Activated T-helper 1 cell treated with Interleukin-2 at 50 U/mL for 16 hours (primary cell): ENCODE measurements around the gene RRBP1.

ENCODE experiments used
- DNase-seq: peaks from one replicate; pipeline ENCODE4 v3.0.0-alpha.2; 2020; ENCODE audit warnings: low read depth

The RRBP1 gene

DNA sequence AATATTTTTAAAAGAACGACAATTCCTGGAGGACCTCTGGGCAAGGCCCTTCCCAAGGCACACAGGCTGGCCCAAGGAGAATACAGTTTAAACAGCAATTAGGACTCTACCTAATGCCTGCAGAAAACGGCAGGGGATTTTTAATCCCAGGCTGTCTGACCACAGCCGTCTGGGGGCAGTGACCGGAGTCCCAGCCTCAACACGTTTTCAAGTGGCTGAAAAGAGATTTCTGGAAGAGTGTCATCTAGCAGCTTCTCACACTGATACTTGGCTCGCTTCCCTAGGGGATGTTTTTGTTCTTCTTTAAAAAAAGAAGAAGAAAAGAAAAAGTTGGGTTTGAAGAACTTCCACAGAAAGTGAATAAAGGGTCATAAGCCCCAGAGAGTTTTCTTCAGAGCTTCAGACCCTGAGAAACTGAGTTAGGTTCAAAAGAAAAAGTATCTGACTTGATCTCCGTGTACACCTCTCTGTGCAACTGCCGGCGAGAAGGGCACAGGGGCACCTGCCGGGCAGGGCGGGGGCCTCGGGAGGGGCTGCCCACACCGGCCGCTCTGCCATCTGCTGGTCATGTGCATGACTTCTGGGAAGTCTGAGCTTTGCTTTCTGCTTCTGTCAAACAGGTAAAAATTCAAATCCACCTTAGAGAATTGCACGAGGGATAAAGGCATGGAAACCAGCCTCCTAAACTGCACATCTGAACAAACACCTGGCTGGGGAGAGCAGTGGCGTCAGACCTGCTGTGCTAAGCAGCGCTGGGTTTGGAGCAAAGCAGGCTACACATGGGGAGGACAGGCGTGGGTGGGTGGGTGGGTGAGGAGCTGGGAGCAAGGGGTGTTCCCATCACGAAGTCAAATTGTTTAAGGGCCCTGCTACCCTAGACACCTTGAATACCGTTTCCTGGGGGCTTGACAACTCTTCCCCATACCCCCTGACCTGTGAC, 33.0 kb downstream of the RRBP1 start:
- DNase-seq: no peak

DNA sequence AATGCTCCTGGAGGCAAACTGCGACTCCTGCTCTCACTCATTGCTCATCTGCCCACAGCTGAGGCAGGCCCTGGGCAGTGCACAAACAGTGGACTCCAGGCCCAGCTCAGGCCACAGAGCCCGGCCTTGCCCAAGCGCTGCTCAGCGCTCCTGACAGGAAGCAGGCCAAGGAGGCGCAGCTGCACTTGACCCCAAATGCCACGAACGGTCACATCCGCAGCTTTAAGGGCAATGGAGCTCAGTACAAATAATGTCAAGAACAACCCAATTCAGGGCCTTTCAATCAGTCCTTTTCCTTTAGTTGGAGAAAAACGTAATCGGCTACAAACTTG, 33.8 kb downstream of the RRBP1 start:
- no peak for DNase-seq

- DNase-seq: no peak
Measured at GRCh38 chr20:17647391-17648314, 34.4 kb downstream of the RRBP1 start.

DNA sequence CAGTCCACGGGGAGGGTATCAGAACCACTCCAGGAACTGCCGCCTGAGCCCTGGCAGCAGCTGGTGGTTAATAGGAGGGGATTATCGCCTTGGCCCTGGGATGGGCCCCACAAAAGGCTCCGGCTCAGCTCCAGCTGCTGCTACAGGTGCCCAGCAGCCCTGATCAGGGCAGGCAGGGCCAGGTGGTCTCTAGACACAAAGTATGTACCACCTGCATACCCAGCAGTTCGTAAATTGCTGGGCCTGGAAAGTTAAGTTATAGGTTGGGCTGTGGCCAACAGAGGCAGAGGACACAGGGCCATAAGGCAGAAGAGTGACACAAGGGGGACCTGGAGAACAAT, 35.1 kb downstream of the RRBP1 start:
- DNase-seq: no peak

DNA sequence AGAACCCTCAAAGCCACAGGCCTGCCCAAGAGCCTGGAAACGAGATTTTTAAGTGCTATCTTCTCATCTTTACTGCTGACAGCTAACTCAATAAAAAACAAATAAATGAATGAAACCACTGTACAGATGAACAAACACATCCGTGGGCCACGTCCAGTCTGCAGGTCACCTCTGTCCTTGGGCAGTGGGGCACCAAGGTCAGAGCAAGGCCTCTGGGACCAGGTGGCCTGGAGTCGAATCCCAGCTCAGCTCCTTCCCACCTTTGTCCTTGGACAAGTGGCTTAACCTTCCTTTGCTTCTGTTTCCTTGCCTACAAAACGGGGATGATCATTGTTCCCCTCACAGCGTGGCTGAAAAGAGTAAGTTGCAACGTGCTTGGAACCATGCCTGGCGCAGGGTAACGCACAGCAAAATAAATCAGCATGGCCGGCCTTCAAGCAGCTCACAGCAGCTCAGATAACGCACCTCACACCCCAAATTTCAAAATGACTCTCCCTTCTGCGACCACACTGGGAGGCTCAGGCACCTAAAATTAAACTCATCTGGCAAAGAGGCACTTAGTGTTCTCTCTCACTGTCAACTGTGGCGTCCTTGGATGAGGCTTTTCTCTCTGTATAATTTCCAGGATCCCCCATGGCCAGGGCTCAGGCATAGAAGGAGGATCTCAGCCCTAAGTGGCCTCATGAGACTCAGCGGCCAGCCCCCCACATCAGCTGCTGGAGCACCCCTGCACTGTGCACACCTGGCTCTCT, 35.7 kb downstream of the RRBP1 start:
- DNase-seq: no peak

GRCh38 chr20:17645546-17646208, 36.4 kb downstream of the RRBP1 start:
- DNase-seq: no peak

DNA sequence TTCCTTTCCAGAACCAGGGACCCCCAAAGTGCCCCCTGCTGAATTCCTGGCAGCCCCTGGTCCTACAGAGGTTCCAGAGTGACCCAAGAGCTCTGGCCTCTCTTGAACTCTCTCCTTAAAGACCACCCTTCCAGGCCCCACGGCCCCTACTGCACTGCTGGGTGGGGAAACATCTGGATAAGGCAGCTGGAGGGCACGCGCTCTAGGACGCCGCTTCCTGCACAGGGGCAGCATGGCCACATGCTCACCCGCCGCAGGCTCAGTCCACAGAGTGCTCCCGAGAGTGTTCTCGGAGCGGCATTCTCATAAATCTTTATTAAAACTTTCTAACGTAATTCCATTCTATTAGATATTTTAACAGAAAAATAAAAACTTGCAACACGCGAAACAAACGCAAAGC, 37.0 kb downstream of the RRBP1 start:
- DNase-seq: no peak

DNA sequence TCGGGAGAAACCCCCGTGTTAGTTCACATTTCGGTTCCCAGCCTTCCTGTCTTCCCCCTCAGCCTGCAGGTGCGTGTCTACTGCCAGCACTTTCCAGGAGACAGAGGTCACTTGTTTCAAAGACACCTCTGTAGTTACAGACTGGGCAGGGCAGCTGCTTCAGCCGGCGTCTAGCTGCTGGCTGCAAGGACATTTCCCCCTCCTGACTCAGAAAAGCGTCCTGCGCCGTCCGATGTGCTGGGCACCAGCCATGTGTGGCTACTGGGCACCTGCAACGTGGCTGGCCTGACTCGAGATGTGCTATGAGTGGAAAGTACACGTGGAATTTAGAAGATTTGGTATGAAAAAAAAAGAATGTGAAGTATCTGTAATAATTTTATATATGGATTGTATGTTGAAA, 37.6 kb downstream of the RRBP1 start:
- DNase-seq: no peak

DNA sequence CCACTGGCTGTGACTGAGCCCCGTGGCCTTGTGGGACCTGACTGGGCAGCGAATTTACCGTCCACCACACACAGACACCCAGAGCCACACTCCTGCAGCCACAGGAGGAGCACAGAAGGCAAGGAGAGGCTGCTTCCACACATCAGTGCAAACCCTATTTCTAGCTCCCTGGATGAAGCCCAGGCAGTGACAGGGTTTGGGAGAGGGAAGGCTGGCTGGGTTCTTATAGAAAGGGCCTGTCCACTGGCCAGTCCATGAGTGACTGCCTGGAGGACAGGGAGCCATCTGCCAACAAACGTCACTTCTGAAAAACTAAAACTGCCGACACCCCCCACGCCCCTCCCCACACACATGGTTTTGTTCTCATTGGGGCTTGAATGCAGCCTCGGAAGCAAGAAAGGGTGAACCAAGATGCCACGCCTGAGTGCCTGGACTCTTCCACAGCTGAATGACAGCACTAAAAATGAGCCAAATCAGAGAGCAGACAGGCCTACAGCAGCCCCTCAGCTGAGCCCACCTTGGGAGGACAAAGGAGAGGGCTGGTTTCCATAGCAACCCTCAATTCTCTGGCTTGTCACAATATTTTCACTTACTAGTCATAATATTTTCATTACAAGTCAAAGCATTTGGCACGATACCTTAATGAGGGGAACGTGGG, 38.4 kb downstream of the RRBP1 start:
- no peak for DNase-seq

DNA sequence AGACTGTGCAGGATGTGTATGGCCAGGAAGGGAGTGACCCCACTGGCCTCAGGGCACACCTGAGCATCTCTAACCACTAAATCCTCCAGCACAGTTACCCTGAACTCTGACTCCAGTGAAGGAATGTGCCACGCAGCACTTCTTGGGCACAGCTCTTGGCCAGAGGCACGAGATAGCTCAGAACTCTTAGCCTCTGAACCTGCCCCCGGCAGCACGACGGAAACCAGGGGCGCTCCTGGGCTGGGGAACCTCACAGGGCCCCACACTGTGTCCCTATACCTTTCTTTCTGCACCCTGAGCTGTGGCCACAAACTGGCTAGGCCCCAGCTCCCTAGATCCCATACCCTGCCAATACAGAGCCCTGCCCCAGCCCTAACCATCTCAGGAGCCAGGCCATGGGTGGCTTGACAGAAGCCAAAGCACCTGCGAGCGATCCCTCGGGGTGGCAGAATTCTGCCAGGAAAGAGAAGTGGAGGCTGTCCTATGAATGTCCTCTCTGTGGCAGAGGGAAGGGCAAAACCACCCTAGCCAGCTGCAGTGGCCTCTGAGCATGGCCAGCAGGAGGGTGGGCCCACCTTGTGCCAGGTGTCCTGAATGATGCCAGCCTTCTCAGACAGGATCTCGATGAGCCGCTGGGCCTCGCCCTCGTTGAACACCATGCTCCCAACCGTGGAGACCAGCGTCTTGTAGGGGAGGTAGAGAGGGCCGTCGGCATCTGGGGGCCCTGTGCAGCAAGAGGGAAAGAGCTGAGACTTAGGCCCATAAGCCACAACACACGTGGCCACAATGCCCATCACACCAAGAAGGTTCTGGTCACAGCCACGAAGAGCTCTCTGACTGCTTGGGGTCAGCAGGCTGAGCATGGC, 39.4 kb downstream of the RRBP1 start:
- no peak for DNase-seq

DNA sequence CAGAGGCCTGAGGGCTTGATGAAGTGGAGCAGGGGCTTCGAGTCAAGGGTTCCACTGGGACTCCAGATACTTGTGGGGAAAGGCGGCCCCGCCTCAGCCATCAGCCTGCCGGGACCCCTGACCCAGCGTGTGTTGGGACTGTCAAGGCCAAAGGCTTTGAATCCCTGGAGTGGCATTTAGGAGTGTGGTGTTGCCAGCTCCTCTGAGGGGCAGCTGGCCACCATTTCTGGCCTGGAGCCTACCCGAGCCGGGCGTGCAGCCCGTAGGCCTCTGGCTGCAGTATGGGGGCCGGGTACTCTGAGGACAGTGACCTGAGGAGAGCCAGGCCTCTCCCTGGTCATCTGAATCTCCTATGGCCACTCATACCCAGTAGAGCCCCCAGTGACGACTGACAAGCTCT, 40.0 kb downstream of the RRBP1 start:
- no peak for DNase-seq

DNA sequence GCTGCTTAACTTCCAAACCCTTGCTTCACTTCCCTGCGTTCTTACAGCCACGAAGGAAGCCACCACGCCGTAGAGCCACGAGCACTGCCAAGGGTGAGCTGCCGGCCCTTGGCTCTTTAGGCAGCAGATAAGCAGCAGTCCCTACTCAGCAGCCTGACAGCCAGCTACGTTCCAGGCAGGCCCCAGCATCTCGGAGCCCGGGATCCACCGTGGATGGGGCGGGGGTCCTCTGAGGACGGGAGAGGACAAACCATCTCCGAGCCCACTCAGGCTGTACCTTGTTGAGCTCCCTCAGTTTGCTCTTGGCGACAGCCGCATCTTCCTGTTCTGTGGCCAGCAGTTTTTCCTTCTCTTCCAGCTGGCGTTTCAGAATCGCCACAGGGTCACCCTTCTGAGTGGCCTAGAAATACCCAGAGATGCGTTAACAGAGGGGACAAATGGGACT, 40.5 kb downstream of the RRBP1 start:
- no peak for DNase-seq

DNA sequence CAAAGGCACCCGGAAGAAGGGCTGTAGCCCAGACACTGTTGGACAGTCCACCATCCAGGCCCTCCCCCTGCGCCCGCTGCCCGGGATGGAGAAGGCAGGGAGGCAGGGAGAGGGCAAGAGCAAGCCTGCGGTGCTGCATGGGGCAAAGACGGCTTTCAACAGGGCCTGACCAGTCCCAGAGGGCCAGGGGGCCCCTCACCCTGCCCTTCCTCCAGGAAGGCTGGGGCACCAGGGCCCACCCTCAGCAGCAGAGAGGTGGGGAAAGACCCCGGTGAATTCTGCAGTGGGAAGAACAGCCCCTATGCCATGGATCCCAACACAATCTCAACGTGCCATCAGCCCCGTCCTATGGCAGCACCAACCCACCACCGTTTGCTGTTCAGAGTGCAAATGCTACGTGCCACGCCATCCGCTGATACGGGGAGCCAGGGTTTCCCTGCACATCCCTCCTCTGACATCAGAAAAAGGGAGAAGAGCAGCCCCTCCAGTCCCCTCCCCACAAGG, 41.1 kb downstream of the RRBP1 start:
- DNase-seq: no peak

DNA sequence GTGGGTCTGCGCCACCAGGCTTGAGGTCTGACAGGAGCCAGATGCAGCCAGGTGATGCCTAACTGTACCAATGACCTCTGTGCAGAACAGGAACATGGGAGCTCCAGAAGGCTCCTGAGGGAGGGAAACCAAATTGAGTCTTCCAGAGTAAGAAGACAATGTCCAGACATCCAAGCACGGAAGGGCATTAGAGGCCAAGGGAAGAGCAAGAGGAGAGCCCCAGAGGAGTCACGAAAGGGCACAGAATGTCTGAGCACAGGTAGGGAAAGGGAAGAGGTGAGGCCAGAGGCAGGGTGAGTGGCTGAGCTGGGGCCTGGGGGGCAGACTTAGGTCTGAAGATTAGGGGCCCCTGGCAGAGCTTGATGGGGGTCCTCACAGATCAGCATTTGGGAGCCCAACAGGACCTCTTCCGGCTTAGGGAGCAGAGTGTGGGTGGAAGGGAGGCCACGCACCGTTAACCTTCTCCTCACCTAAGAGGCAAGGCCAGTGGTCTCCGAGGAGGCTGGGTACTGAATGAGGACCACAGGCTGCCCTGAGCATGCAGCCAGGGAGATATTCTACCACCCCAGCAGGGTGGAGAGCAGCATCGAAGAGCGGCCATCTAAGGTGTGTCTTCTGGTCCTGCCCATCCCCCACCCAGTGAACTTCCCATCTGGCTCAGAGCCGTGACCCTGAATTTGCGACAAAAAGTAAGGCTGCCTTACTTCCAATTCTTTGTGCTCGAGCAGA, 41.7 kb downstream of the RRBP1 start:
- DNase-seq: no peak

- DNase-seq: no peak
Measured at GRCh38 chr20:17638835-17639407, 43.1 kb downstream of the RRBP1 start.

DNA sequence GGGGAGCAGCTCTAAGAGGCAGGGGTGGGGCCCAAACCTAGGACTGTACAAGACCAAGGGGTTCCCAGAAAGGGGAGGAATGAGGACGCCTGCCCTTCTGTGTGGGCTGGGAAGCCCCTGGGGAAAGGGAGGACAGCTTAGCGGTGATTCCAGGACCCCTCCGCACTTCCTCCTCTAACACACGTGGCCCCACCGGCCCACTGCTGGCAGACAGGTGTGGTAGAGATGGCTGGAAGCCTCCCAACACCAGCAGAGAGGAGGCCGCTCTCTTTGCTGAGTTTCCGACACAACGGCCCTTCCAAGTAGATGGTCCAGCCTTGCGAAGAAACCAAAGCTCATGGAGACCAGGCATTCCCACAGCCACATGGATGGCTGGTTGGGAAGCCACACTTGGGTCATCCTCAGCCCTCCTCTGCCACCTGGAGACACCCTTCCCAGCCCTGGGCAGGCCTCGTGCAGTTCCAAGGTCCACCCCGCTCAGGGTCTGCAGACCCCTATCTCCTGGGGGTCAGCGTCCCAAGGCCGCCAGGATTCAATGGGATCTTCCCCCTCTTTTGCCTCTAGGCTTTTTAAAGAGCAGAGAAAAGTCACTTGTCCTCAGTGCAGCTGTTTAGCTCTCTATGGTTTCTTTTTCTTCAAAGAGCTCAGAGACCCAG, 43.9 kb downstream of the RRBP1 start:
- no peak for DNase-seq

DNA sequence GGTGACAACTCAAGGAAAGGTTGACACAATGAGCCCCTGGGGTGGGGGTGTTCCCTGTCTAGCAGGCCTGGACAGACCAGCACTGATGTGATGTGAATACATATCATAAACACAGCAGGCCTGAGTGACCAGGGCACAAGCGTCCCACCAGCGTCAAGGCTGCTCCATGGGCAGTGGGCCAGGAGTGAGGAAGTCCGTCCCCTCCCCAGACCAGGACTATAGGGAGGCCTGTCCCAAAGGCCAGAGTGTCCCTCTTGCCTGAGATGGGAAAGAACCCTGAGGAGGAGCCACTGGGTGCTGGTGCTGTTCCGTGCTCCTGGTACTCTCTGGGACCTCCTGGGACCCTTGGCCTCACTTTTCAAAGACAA, 44.6 kb downstream of the RRBP1 start:
- no peak for DNase-seq

- no peak for DNase-seq
Measured at GRCh38 chr20:17636523-17637412, 45.3 kb downstream of the RRBP1 start.
